Measurements from ENCODE around the gene GULP1. TPM values are rescaled to one million over a fixed set of nuclear protein-coding genes. Genes with fewer than 3 reads are reported as not detected.

GULP1 gene
- total RNA-seq, 1 experiment from 2014 or later = 140 TPM

- no peak overlapping the region for H2BK120ac ChIP-seq (ENCODE audit: low read depth, low read length, poor library complexity, severe bottlenecking)
- no CpG with 5 or more reads among the region's 2 CpGs for WGBS (ENCODE audit: extremely low coverage, insufficient read length, low lambda C conversion rate)
- TF ChIP-seq CTCF (conservative IDR thresholded peaks at IDR 0.05) = no peak
- no peaks in the 10 kb centered on the region for H3K79me2 ChIP-seq (ENCODE audit: insufficient read depth, low read length)
- H4K8ac ChIP-seq (replicated peaks; ENCODE audit: insufficient read length, low read depth, low read length) = no peak overlapping the region
- H4K5ac ChIP-seq (ENCODE audit: insufficient read length, low read depth, low read length) = no peak overlapping the region
- H3K14ac ChIP-seq (ENCODE audit: insufficient read depth, low read length) = no peak overlapping the region
- H4K20me1 ChIP-seq (ENCODE audit: control insufficient read depth, insufficient read depth, insufficient read length) = no peaks in the 10 kb centered on the region
- Mint-ChIP-seq H3K9me3 (peaks cover 0 to 3% of the 10 kb centered on the region in 2 experiments; a peak in 1 of 5 replicates), H3K36me3 (ENCODE audit: insufficient read depth in 1 of 3, low read depth in 3 of 3) (peaks cover 22 to 38% (median 28%) of the 10 kb centered on the region in 3 experiments), H3K4me3 (no peak overlapping the region), H3K4me1 (peaks cover 7 to 8% of the 10 kb centered on the region in 2 experiments), H3K27ac (no peak overlapping the region), H3K27me3 (ENCODE audit: low read depth) (no peaks in the 10 kb centered on the region)
- H3K27me3 ChIP-seq (ENCODE audit: insufficient read depth, low read length) = no peaks in the 10 kb centered on the region
- no peak overlapping the region for H3K56ac ChIP-seq (ENCODE audit: insufficient read length, low read depth, low read length)
- no peak overlapping the region for H3K4ac ChIP-seq (ENCODE audit: low read depth, low read length)
- no peaks in the 10 kb centered on the region for H3K9me3 ChIP-seq (ENCODE audit: control insufficient read depth, low read depth, low read length)
- no peaks in the 10 kb centered on the region for H3K79me1 ChIP-seq (ENCODE audit: insufficient read depth, low read depth, low read length, poor library complexity, severe bottlenecking)
- no peak overlapping the region for H2BK20ac ChIP-seq (ENCODE audit: low read depth, low read length, poor library complexity, severe bottlenecking)
- no peak overlapping the region for H2AK5ac ChIP-seq (ENCODE audit: insufficient read length, low read length)
- no peak overlapping the region for H3K18ac ChIP-seq (ENCODE audit: insufficient read length, low read depth, low read length)
- H3K23ac ChIP-seq (ENCODE audit: insufficient read length, low read depth, low read length) = no peak overlapping the region
- no peak for DNase-seq
- no peak overlapping the region for H3K27ac ChIP-seq (ENCODE audit: insufficient read length, low read depth, low read length)
- no peak overlapping the region for H2AFZ ChIP-seq (ENCODE audit: low read length)
- no peak overlapping the region for H4K91ac ChIP-seq (ENCODE audit: insufficient read length, low read depth, low read length)
- no peak overlapping the region for H2BK5ac ChIP-seq (ENCODE audit: insufficient read length, low read length)
- H3K9ac ChIP-seq (ENCODE audit: extremely low read depth, insufficient read length, low read length) = no peak overlapping the region
- no peaks in the 10 kb centered on the region for H3K23me2 ChIP-seq (ENCODE audit: insufficient read length, low read depth, low read length, poor library complexity, severe bottlenecking)
- H2BK12ac ChIP-seq (ENCODE audit: insufficient read length, low read depth, low read length) = no peak overlapping the region
- no peak overlapping the region for H3K4me2 ChIP-seq (ENCODE audit: insufficient read depth, insufficient read length, low read length)
- no peak overlapping the region for H2BK15ac ChIP-seq (ENCODE audit: low read depth, low read length)
- H3K4me1 ChIP-seq (ENCODE audit: insufficient read depth, low read length) = no peaks in the 10 kb centered on the region
- H3T11ph ChIP-seq (ENCODE audit: low read length) = no peak overlapping the region
Measured at GRCh38 chr2:188534875-188535274, 243.2 kb downstream of the GULP1 start.
